ENCODE data around the gene AP1S1.
"Not testable (repeated sequence)": the region's sequence is repeated elsewhere in the genome, so short reads cannot be mapped to it uniquely, and the experiment has no call there.

The AP1S1 gene

GRCh38 chr7:101171442-101171837, 17.2 kb downstream of the AP1S1 start:
- FAIRE-seq = no peak

DNA sequence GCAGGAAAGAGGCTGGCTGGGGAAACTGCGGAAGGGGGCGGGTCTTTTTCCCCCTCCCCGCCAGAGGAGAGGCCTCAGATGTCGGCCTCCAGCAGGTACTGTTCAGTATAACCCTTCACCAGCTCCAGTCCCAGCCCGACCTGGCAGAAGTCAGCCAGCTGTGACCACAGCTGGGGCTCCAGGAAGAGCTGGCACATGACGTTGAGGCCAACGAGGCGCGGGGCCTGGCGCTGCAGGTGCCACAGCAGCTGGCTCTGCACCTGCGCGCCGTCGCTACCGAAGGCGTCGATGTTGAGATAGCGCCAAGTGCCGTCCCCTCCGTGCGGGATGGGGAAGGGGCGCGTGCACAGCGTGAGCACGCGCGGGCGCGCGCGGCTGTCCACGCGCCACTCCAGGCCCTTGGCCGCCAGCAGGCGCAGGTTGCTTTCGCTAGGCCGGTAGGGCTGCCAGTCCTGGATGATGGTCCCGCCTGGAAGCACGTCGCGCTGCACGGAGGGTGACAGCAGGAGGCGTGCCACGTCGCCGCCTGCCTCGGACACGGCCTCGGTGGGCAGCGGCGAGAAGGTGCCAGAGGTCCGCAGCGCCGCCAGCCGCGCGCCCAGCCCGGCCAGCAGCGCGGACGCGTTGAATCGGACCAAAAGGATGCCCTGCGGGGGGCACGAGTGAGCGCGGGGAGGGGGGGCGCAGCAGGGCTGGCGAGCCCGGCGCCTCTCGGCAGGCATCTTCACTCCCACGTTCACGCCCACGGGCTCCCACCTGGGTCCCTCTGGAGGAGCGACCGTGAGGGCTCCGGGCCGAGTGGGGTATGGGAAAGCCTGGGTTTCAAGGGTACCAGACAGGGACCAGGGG, 18.0 kb downstream of the AP1S1 start:
- FAIRE-seq = no peak

GRCh38 chr7:101172854-101173751, 18.8 kb downstream of the AP1S1 start:
- FAIRE-seq = no peak

DNA sequence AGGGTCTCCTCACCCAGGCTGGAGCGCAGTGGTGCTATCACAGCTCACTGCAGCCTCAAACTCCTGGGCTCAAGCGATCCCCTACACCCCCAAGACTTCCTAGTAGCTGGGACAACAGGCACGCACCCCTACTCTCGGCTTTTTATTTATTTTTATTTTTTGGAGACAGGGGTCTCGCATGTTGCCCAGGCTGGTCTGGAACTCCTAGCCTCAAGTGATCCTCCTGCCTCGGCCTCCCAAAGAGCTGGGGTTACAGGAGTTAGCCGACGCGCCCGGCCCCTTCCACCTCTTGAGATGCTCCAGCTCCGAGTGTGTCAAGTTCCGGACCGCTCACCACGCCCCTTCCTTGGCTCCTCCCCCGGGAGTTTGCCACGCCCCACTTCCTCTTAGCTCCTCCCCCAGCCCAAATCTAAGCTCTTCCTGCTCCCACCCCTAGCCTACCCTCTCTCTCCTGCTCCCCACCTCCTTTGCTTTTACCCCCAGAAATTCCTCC, 19.5 kb downstream of the AP1S1 start:
- FAIRE-seq = no peak

DNA sequence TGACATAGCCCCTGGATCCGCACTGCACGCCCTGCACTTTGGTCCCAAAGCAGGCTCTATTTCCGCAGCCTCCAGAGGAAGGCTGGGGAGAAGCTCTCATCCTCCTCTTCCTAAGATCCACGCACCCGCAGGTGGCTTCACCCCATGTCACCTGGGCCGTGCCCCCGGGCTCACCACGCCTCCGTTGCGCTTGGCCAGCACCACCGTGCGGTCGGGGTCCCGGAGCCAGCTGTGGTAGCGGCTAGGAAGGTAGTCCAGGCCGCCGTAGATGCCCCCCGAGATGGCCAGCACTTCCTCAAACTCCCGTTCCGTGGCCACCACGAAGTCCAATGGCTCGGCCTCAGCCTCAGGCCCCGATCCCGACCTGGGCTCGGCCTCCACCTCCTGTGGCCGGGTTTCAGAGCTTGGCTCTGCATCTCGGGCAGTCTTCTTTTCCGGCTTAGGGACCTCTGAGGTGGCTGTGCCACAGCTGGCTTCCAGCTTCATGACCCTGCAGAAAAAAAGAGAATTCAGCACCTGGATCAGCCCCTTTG, 20.1 kb downstream of the AP1S1 start:
- no peak for FAIRE-seq

DNA sequence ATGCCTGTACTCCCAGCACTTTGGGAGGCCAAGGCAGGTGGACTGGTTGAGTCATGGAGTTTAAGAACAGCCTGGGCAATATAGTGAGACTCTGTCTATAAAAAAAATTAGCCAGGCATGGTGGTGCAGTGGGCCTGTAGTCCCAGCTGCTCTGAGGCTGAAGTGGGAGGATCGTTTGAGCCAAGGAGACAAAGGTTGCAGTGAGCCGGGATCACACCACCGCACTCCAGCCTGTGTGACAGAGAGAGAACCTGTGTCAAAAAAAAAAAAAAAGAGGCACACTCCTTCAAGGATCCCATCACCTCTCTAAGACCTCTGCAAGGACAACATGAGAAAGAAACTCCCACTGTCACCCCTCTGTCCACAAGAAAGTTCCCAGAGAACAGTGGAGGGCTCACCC, 21.4 kb downstream of the AP1S1 start:
- FAIRE-seq = no peak

- FAIRE-seq = no peak
Measured at GRCh38 chr7:101177644-101178043, 23.4 kb downstream of the AP1S1 start.

GRCh38 chr7:101179117-101179516, 24.8 kb downstream of the AP1S1 start:
- FAIRE-seq = no peak

GRCh38 chr7:101179713-101180112, 25.4 kb downstream of the AP1S1 start:
- FAIRE-seq = no peak

DNA sequence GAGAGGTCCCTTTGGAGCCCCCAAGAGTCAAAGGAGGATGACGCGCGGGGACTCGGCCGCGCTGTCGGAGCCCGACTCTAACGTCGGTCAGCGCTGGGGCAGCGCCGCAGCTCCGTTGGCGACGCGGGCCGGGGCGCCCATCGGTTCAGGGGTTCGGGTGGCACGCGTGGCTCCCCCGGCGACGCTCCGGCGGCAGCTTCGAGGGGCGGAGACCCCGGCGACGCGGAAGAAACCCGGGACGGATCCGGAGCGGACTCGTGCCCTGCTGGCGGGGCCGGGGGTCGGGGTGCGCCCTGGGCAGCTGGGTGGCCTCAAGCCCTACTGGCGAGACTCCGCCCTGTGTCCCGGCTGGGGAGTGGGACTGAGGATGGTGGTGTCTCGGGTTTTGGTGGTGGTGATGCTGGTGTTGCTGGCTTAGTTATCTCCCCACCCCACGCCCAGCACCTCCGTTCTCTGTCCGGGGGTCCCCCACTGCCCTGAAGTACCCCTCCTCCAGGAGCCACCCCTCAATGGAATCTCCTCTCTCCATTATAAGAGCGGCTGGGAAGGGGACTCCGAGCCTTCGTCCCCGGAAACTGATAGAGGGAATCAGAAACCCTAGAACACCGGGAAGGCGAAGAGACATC, 26.0 kb downstream of the AP1S1 start, which contains the start of gene NAT16:
NAT16 (minus strand) TSS at position 164 of the 626 bp plus-strand sequence. CDS start 5,486 bp downstream, outside the sequence.
- no peak for FAIRE-seq

- FAIRE-seq = no peak
Measured at GRCh38 chr7:101185258-101185839, 31.1 kb downstream of the AP1S1 start.

DNA sequence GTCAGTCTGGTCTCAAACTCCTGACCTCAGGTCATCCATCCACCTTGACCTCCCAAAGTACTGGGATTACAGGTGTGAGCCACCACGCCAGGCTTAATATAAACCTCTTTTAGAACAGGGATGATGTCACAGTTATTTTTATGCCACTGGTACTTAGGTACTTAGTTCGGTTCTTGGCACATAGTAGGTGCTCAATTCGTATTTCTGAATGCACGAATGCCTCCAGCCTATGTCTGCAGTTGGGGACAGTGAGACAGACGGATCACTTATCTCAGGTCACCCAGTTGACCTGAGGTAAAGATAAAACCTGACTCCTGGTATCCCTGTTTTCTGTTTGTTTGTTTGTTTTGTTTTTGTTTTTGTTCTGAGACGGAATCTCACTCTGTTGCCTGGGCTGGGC, 31.9 kb downstream of the AP1S1 start:
- FAIRE-seq = no peak

DNA sequence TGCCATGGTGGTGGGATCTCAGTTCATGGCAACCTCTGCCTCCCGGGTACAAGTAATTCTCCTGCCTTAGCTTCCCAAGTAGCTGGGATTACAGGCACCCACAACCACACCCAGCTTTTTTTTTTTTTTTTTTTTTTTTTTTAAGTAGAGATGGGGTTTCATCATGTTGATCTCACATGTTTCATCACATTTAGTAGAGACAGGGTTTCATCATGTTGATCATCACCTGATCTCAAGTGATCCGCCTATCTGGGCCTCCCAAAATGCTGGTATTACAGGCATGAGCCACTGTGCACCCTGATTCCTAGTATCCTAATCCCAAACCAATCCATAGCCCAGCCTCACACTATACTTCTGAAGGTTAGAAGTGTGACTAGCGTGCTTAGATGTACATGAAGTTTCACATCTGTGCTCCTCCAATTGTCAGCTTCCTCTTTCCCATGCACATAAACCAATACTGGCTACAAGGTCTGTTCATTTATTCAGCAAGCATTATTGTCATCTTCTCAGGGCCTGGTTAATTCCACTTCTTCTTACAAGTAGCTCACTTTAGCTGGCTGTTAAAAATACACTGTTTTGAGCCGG, 32.7 kb downstream of the AP1S1 start:
- FAIRE-seq = no peak

DNA sequence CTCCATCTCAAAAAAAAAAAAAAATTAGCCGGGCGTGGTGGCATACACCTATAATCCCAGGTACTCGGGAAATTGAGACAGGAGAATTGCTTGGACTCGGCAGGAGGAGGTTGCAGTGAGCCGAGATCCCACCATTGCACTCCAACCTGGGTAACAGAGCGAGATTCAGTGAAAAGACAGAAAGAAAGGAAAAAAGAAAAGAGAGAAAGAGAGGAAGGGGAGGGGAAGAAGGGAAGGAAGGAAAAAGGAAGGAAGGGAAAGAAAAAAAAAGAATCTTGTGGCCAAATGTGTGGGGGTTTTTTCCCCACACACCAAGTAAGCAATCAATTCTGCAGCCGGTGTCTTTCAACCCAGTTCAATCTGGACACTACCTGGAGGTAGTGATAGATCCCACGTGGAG, 34.8 kb downstream of the AP1S1 start:
- no peak for FAIRE-seq

- no peak for FAIRE-seq
Measured at GRCh38 chr7:101195884-101196283, 41.6 kb downstream of the AP1S1 start.

GRCh38 chr7:101197991-101198390, 43.7 kb downstream of the AP1S1 start:
- FAIRE-seq = no peak

DNA sequence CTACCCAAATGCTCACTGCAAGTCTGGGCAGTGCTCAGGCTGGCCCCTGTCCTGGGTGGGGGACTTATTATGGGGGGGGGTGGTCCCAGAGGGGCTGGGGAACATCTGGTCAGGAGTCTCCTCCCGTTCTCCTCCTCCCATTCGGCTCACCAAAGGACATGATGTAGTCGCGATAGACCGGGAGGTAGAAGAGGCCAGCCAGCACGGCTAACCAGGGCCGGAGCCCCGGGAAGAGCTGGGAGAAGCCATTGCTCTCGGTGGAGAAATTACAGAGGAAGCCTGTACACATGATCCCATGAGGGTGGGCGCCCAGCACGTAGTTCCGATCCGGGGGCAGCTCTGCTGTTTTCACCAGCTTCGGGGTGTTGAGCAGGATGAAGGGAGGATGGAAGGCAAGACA, 44.2 kb downstream of the AP1S1 start:
- no peak for FAIRE-seq

GRCh38 chr7:101199522-101199921, 45.2 kb downstream of the AP1S1 start:
- FAIRE-seq = not testable (repeated sequence)

- FAIRE-seq = no peak
Measured at GRCh38 chr7:101200504-101200861, 46.2 kb downstream of the AP1S1 start.

GRCh38 chr7:101200862-101201599, 46.8 kb downstream of the AP1S1 start, which contains the start of gene MOGAT3:
Gene MOGAT3, minus strand, starts transcription at chr7:101201036. Its CDS starts 182 bp downstream, at chr7:101200854.
- no peak for FAIRE-seq
